ENCODE results near the gene ARL15. TPM values are rescaled to one million over a fixed set of nuclear protein-coding genes. Genes with fewer than 3 reads are reported as not detected.
A peak's percentile ranks its signal among the peaks of the same experiment; 100 is the strongest.
"Not testable (repeated sequence)": the region's sequence is repeated elsewhere in the genome, so short reads cannot be mapped to it uniquely, and the experiment has no call there.

Gene ARL15
- total RNA-seq, result 56.6 TPM

DNA sequence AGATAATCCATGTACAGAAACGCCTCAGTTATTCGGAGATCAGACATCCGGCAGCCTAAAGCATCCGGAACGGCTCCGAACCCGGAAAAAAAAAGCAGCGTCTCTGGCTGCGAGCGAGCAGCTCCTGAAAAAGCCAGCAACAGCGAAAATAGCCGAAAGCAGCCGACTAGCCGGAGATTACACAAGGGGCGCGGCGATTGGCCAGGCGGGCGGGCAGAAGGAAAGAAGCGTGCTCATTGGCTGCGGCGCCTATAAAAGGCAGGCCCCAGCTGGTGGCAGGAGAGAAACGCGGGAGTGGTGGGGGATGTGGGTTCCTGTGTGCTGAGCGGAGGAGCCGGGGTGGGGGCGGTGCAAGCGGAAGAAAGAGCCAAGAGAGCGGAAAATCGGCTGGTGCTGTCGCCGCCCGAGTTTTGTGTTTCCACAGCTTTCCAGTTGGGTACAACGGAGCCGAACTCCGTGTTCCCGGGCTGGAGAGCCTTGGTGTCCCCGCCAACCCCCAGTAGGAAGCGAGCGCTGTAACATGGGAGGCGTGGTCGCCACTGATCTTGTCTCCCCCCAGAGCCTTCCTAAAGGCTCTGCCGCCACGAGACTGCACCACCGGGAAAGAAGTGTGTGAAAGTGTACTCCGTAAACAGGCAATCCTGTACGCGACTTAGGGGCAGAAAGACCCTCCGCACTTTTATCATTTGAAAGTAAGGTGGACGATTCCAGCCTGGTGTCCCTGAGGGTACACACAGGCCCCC, at the start of gene ARL15:
Gene ARL15 (minus strand): TSS at position 141 of the 743 bp plus-strand sequence.
- peak; percentile 99 for DNase-seq

- DNase-seq, result no peak
These were observed 49.7 kb upstream of the ARL15 start for GRCh38 chr5:54360089-54360488.

GRCh38 chr5:54357408-54358058, 47.2 kb upstream of the ARL15 start:
- DNase-seq, result no peak

DNA sequence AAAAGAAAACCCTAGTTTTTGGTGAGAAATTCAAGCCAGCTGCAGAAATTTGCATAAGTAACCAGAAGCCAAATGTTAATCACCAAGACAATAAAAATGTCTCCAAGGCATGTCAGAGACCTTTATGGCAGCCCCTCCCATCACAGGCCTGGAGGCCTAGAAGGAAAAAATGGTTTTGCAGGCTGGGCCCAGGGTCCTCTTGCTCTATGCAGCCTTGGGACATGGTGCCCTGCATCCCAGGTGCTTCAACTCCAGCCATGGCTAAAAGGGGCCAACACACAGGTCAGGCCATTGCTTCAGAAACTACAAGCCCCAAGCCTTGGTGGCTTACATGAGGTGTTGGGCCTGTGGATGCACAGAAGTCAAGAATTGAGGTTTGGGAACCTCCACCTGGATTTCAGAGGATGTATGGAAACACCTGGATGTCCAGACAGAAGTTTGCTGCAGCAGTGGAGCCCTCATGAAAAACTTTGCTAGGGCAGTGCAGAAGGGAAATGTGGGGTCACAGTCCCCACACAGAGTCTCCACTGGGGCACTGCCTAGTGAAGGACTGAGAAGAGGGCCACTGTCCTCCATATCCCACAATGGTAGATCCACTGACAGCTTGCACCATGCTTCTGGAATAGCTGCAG, 43.7 kb upstream of the ARL15 start:
- not testable (repeated sequence) for DNase-seq

- not testable (repeated sequence) for DNase-seq
These were observed 42.2 kb upstream of the ARL15 start for GRCh38 chr5:54352580-54352979.

GRCh38 chr5:54347221-54347865, 37.0 kb upstream of the ARL15 start:
- no peak for DNase-seq

GRCh38 chr5:54344653-54345052, 34.3 kb upstream of the ARL15 start:
- peak; percentile 40 for DNase-seq

- DNase-seq, result no peak
These were observed 31.6 kb upstream of the ARL15 start for GRCh38 chr5:54341971-54342370.

GRCh38 chr5:54337523-54337922, 27.1 kb upstream of the ARL15 start:
- no peak for DNase-seq

DNA sequence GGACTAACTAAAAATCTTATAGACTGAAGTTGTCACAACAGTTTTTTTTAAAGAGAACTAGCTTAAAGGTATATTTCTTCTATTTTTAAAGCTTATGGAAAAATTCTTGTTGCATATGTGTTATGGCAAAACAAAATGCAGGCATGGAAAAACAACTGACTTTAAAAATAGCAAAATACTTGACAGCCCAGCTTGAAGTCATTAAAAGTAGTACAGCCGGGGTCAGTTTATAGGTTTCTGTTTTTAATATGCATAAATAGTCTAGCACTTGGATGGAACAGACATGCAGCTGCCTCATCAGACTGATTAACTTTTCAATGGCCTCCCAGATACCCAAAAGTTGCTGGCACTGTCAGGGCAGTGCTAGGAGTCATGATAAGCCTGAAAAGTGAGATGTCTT, 22.3 kb upstream of the ARL15 start:
- DNase-seq, result peak; percentile 46

- no peak for DNase-seq
These were observed 19.6 kb upstream of the ARL15 start for GRCh38 chr5:54329731-54330709.

DNA sequence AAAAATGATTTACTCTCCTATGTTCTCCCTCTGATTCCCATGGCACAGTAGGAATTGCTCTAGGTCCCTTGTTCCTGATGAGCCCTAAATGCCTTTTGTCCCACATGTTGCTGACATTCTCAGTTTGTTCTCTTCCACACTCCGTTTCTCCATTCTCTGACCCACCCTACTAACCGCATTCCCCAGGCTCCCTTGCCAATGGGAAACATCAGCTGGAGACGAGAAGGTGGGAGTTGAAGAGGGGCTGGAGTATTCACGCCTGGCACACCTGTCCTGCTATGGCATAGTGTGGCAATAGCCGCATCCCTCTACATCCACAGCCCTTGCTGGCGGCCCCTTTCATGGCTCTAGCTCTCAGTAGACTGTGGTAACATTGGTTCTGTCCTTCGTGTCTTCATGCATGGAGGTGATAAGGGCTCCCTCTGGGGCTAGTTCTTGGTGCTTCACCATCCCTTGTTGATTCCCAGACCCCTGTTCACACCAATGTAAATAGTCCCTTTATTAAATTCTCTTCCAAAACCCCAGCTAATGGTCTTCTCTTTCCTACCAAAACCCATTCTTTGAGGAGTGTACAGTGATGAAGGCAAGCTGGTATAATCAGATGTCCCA, 16.4 kb upstream of the ARL15 start:
- DNase-seq, result no peak

DNA sequence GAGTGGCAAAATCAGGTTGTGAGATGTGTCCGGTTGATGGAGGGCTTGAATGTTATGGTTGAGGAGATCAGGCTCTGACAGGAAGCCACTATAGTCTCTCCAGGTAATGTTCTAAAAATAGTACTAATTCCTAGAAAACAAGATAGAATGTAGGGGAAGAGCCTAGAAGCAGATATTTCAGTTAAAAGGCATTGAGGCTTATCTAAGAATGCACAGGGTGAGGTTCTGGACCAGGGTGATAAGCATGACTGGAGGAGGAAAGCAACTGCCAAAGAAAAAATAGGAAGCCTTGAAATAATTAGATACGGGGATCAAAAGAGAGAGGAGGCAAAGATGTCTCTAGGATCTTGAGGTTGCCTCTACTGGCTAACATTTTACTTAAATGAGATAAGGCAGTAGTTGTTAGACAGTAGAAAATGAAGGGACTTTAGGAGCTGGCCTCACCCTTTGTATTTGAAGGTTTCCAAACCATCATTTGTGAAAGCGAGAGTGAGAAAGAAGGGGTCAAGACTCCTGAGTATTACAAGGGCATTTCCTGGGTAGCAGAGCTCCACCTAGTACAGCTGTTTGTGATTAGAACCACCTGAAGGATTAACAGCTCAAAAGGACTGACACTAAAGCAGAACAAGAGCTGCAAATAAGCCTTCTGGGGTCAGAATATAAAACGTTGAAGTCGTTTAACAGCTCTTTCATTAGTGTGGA, 15.4 kb upstream of the ARL15 start:
- DNase-seq, result no peak

GRCh38 chr5:54325272-54325609, 14.9 kb upstream of the ARL15 start:
- no peak for DNase-seq

- DNase-seq, result no peak
These were observed 14.4 kb upstream of the ARL15 start for GRCh38 chr5:54324651-54325271.

GRCh38 chr5:54323495-54323894, 13.1 kb upstream of the ARL15 start:
- DNase-seq, result no peak

DNA sequence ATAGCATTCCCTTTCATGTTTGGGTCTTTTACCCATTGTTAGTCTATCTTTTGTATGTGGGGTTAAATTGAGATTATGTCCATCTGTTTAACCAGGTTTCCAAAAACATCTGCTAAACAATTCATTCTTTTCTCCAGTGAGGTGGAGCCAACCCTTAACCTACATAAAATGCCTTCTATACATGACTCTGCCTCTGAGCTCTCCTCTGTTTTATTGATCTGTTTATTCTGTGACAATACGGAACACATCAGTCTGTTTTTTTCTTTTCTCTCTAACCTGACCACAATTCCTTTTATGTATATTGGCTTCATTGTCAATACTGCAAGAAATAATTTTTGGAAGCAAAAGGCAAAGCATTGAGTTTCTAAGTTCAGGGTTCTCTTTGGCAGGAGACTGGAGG, 9.9 kb upstream of the ARL15 start:
- no peak for DNase-seq

- no peak for DNase-seq
These were observed 7.3 kb upstream of the ARL15 start for GRCh38 chr5:54317511-54318260.

DNA sequence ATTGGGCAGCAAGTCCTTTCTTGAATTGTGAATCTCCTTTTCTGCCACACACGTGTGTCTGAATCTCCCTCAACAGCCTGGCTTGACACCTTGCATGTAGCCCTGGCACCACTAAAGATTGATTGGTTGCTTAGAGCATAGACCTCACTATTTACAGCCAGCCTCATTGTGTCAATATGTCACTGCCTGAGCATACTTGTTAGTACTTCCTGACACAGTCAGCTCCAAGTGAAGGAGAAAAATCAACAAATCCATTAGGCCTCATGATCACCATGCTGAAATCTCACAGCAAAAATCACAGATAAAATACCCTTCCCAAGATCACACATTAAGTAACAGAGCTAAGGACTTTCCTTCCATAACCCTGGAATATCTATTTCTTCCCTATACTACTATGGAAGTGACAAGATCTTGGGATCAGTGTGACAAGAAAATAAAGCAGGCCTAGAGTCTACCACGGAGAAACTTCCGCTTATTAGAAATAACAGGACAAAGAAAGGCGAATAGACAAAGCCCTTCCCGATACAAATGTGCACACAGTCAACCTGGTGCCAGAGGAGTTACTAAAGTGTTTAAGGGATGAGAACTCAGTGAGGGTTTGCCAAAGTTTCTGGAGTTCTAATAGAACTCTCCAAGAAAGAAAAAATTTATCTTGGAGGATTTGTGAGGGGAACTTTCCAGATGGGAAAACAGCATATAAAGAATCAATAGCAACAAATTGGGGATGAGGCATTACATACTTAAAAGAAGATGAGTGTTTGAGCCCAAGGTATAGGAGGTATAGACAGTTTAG, 5.6 kb upstream of the ARL15 start:
- DNase-seq, result no peak
